22Rv1 (cell line): Measurements from ENCODE around the gene SUSD4.

Experiments used
- H3K27ac ChIP-seq: fragments of 450-650 bp; 2 replicates; pipeline ENCODE4 v1.5.1; 2017
- ZFX ChIP-seq: fragments of 450-650 bp; IDR thresholded peaks from 2 replicates; pipeline ENCODE4 v1.6.1; 2017; ENCODE audit warnings: antibody characterized with exemption, borderline replicate concordance
- TF ChIP-seq, protein P1 (sequence below): fragments of 450-650 bp; IDR thresholded peaks from 2 replicates; pipeline ENCODE4 v1.5.1; 2017; ENCODE audit warnings: mild to moderate bottlenecking

Gene SUSD4

DNA sequence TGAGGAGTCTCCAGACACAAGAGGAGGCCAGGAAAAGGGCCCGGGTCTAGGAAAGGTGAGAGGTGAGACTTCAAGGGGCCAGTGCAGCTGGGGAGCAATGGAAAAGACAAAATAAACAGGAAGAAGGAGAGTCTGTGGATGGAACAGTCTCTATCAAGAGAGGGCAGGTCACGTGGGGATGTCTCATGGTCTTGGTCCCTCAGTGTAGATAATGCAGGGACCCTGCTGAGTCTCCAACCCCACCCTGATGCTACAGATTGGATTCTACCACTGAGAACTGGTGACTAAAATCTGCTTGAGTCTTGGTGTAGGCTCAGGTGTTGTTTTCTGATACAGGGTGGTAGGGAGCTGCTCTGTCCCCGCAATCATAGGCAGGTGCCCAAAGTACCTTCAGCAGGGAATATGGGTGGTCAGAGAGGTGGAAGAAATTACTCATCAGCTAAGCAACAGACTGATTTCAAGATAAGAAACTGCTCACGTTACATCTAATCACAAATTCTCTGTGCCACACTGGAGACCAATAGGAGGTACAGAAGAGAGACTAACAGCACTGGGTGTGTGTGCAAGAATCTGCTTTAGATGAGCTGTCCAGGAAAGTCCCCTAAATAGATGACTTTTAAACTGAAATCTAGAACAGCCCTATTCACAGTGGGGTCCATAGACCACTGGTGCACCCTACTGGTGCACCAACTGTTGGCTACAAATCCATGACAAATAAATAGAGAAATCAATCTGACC lies 119.4 kb downstream of the SUSD4 start:
- H3K27ac ChIP-seq, result no peak overlapping the region
- no peak for TF ChIP-seq ZFX
- TF ChIP-seq, protein P1, sequence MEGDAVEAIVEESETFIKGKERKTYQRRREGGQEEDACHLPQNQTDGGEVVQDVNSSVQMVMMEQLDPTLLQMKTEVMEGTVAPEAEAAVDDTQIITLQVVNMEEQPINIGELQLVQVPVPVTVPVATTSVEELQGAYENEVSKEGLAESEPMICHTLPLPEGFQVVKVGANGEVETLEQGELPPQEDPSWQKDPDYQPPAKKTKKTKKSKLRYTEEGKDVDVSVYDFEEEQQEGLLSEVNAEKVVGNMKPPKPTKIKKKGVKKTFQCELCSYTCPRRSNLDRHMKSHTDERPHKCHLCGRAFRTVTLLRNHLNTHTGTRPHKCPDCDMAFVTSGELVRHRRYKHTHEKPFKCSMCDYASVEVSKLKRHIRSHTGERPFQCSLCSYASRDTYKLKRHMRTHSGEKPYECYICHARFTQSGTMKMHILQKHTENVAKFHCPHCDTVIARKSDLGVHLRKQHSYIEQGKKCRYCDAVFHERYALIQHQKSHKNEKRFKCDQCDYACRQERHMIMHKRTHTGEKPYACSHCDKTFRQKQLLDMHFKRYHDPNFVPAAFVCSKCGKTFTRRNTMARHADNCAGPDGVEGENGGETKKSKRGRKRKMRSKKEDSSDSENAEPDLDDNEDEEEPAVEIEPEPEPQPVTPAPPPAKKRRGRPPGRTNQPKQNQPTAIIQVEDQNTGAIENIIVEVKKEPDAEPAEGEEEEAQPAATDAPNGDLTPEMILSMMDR, result no peak

DNA sequence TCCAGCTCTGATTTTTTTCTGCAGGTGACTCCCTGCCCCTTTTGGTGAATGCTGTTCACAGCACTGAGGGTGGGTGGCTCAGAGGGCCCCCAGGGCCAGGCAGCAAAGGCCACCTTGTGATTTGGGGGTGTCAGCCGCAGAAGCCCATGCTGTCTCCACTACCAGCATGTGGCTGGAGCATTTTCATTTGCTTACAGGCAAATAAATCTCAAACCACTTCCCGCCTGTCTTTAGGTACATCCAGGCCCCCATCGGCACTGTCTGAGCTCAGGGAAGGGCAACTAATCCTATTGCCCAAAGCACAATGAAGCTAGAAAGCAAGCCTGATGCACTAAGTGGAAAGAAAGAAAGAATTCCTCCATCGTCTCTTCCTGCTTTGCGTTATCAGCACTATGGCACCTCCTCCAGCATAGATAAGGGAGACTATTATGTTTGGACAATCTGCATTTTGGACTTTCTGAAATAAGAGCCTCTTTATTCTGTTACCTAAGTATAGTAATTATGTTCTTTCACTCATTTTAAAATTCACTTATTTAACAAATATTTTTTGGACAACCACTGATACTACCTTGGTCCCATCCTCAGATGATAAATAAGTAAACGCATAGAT lies 120.4 kb downstream of the SUSD4 start:
- no peak overlapping the region for H3K27ac ChIP-seq
- TF ChIP-seq, protein P1, result no peak
- no peak for TF ChIP-seq ZFX

DNA sequence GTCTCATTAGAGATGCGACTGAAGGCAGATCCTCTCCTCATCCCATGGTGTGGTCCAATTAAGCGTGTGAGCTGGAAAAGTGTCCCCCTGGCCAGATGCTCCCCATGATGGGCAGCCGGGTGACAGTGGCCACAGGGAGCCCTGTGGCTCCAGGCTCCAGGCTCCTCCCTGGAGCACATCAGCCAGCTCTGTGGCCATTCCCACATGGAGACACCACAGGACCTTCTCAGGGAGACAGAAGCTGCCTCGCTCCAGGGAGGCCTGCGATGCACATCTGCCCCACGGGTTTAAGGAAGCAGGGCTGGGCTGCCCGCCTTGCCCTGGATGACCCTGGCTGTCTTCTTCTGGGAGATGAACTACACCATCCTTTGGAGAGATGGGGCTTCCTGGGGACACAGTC lies 121.0 kb downstream of the SUSD4 start:
- H3K27ac ChIP-seq, result no peak overlapping the region
- no peak for TF ChIP-seq ZFX
- TF ChIP-seq, protein P1, result no peak

DNA sequence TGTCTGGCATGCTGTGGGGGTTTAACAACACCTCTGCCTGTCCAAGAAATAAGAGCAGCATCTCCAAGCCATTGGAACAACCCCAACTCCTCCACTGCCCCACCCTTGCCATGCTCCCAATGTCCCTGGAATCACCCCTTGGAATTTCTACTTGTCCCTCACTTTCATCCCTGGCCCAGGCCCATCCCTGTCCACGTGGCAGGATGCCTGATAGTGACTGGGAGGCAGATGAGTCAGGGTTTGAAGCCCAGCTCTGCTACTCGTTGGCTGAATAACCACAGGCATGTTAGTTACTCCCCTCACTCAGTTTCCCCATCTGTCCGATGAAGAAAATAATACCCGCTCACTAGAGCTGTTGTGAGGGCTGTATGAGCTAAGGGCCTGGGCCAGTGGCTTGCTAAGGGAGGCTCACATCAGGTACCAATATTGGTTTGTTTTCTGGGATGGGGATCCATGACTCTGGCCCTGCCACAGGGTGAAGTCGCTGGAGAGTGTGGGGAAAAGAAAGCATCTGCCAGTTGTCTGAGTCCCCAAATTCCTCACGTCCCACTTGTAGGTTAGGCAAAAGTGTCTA lies 121.5 kb downstream of the SUSD4 start:
- H3K27ac ChIP-seq, result no peak overlapping the region
- TF ChIP-seq ZFX, result no peak
- TF ChIP-seq, protein P1, result no peak

DNA sequence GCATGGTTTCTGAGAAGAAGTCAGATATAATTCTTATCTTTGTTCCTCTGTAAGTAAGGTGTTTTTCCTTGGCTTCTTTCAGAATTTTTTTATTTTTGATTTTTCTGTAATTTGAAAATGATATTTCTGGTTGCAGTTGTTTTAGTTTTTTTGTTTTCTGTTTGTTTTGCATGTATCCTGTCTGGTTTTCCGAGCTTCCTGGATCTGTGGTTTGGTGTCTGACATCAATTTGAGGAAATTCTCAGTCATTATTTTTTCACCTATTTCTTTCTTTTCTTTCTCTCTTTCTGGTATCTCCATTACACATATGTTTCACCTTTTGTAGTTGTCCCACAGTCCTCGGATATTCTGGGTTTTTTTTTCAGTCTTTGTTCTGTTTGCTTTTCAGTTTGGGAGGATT lies 123.9 kb downstream of the SUSD4 start:
- TF ChIP-seq, protein P1, result no peak
- TF ChIP-seq ZFX, result no peak
- H3K27ac ChIP-seq, result no peak overlapping the region

DNA sequence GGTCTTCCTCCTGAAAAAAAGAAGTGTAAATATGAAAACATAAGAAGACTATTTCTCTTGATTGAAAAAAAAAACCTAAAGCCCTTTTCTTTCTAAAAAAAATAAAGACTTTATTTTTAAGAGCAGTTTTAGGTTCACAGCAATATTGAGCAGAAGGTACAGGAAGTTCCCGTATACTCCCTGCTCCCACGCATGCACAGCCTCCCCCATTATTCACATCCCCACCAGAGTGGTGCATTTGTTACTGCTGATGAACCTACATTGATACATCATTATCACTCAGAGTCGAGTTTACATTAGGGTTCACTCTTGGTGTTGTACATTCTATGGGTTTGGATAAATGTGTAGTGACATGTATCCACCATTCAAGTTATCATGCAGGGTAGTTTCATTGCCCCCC lies 128.9 kb downstream of the SUSD4 start:
- TF ChIP-seq, protein P1, result no peak
- no peak for TF ChIP-seq ZFX
- H3K27ac ChIP-seq, result no peak overlapping the region

DNA sequence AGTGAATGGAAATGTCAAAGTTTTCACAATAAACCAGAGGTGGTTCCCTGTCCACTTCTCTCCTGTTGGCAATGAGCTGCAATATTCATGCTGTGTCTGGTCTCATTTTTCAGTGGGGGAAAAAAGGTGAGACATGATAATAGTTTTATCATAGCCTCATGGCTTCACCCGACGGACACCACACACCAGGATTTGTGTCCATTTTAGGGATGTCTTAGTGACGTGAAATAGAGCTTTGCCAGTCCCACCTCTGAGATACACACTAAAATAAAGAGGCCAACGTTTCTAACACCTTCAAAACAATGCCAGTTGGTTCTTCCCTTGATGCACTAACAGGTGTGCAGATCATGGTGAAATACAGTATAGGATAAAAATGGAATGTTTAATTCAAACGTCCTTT lies 129.4 kb downstream of the SUSD4 start:
- TF ChIP-seq, protein P1, result no peak
- no peak for TF ChIP-seq ZFX
- no peak overlapping the region for H3K27ac ChIP-seq
